Measurements from ENCODE around the gene CNR2. TPM values are rescaled to one million over a fixed set of nuclear protein-coding genes. Genes with fewer than 3 reads are reported as not detected.
A peak's percentile ranks its signal among the peaks of the same experiment; 100 is the strongest.
"Not testable (repeated sequence)": the region's sequence is repeated elsewhere in the genome, so short reads cannot be mapped to it uniquely, and the experiment has no call there.

The CNR2 gene
- total and polyA plus RNA-seq, 2 experiments from 2014 or later, result not detected

GRCh38 chr1:23959461-23960290 lies 46.5 kb upstream of the CNR2 start, which contains the start of gene PNRC2 (continued):
- TF ChIP-seq REST (IDR thresholded peaks at IDR 0.05; ENCODE audit: unreplicated experiment), result no peak
- TF ChIP-seq ZNF114 (CRISPR knock-in tag; IDR thresholded peaks at IDR 0.05), result 0 out of 2 replicates have a peak, but pooled peaks have one; percentile 20
- TF ChIP-seq, protein P1, sequence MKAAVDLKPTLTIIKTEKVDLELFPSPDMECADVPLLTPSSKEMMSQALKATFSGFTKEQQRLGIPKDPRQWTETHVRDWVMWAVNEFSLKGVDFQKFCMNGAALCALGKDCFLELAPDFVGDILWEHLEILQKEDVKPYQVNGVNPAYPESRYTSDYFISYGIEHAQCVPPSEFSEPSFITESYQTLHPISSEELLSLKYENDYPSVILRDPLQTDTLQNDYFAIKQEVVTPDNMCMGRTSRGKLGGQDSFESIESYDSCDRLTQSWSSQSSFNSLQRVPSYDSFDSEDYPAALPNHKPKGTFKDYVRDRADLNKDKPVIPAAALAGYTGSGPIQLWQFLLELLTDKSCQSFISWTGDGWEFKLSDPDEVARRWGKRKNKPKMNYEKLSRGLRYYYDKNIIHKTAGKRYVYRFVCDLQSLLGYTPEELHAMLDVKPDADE (IDR thresholded peaks at IDR 0.05), result no peak; the same call in 1 of the 2 replicates
- no peak for TF ChIP-seq CTCF (conservative IDR thresholded peaks at IDR 0.05; ENCODE audit: low read depth in 2 of 2)
- TF ChIP-seq JUNB (IDR thresholded peaks at IDR 0.05; ENCODE audit: unreplicated experiment), result no peak
- no peak for TF ChIP-seq ZNF331 (CRISPR knock-in tag; IDR thresholded peaks at IDR 0.05; ENCODE audit: low read depth)

- H3K4me1 Mint-ChIP-seq, result peaks cover 38% of the 10 kb centered on the region
- Histone ChIP-seq H2AFZ (peak overlapping the region; percentile 6), H3K4me3 (peak overlapping the region; percentile 94), H3K36me3 (ENCODE audit: insufficient read depth) (peaks cover 6% of the 10 kb centered on the region; the same call in 1 of the 2 replicates), H3K9me2 (ENCODE audit: insufficient read depth) (no peaks in the 10 kb centered on the region), H3K79me2 (replicated peaks; ENCODE audit: insufficient read depth) (peaks cover 19% of the 10 kb centered on the region), H3F3A (replicated peaks; ENCODE audit: low read depth) (peaks cover 7% of the 10 kb centered on the region; the same call in 1 of the 2 replicates), H4K20me1 (replicated peaks; ENCODE audit: insufficient read depth) (peaks cover 7% of the 10 kb centered on the region), H3K27me3 (ENCODE audit: insufficient read depth) (no peaks in the 10 kb centered on the region), H3K4me1 (ENCODE audit: insufficient read depth) (peaks cover 31% of the 10 kb centered on the region), H3K27ac (ENCODE audit: low read depth) (peak overlapping the region; percentile 100), H3K4me2 (peak overlapping the region; percentile 82)
- H3K4me3 Mint-ChIP-seq, result peak overlapping the region; percentile 90
- peak; percentile 31; the same call in 1 of the 2 replicates for TF ChIP-seq POLR2AphosphoS5 (IDR thresholded peaks at IDR 0.05; ENCODE audit: low read depth)
- TF ChIP-seq CREB1 (CRISPR knock-in tag; IDR thresholded peaks at IDR 0.05; ENCODE audit: low read depth), result peak; percentile 37; the same call in 1 of the 2 replicates
- no peak for TF ChIP-seq STAT1 (IDR thresholded peaks at IDR 0.05; ENCODE audit: unreplicated experiment)
- H3K36me3 Mint-ChIP-seq (ENCODE audit: low read depth), result peaks cover 36% of the 10 kb centered on the region
- H3K27ac Mint-ChIP-seq, result peak overlapping the region; percentile 100
- DNase-seq (ENCODE audit: low spot score), result peak; percentile 82
- H3K9me3 Mint-ChIP-seq, result no peaks in the 10 kb centered on the region; the same call in 1 of the 3 replicates
- peaks cover 2% of the 10 kb centered on the region for H3K27me3 Mint-ChIP-seq (ENCODE audit: insufficient read depth, low read depth, poor library complexity)
- peak; percentile 62 for ATAC-seq
These were observed 45.8 kb upstream of the CNR2 start for GRCh38 chr1:23958810-23959460.

- not testable (repeated sequence) for H4K20me1 ChIP-seq (replicated peaks; ENCODE audit: insufficient read depth); H2AFZ ChIP-seq; H3K27me3 ChIP-seq (ENCODE audit: insufficient read depth); H3K9me2 ChIP-seq (ENCODE audit: insufficient read depth); ATAC-seq; H3F3A ChIP-seq (replicated peaks; ENCODE audit: low read depth); H3K27me3 Mint-ChIP-seq (ENCODE audit: insufficient read depth, low read depth, poor library complexity); H3K9me3 Mint-ChIP-seq; H3K36me3 ChIP-seq (ENCODE audit: insufficient read depth); DNase-seq (ENCODE audit: low spot score)
- peaks cover 31% of the 10 kb centered on the region for H3K4me1 ChIP-seq (ENCODE audit: insufficient read depth)
- H3K27ac ChIP-seq (ENCODE audit: low read depth), result peak overlapping the region; percentile 100
- Mint-ChIP-seq H3K36me3 (ENCODE audit: low read depth) (peaks cover 31% of the 10 kb centered on the region), H3K4me3 (peak overlapping the region; percentile 90), H3K4me1 (peaks cover 38% of the 10 kb centered on the region), H3K27ac (peak overlapping the region; percentile 100)
- peak overlapping the region; percentile 82 for H3K4me2 ChIP-seq
- peak overlapping the region; percentile 94 for H3K4me3 ChIP-seq
- H3K79me2 ChIP-seq (replicated peaks; ENCODE audit: insufficient read depth), result peaks cover 19% of the 10 kb centered on the region
These were observed 45.1 kb upstream of the CNR2 start for GRCh38 chr1:23958040-23958809.

Data from GM23338 (cell line).